A204.1 (cell line): ENCODE measurements around the gene RASAL3.

ENCODE experiments used
- FAIRE-seq: peaks from 2 replicates; lab custom pipeline; 2012; peaks lifted over from hg19 to GRCh38; lab: Jason Lieb, UNC

RASAL3 gene

GRCh38 chr19:15432629-15433518, 31.5 kb downstream of the RASAL3 start:
- FAIRE-seq, result no peak

- FAIRE-seq, result no peak
These were observed 32.3 kb downstream of the RASAL3 start for GRCh38 chr19:15432018-15432494.

- FAIRE-seq, result no peak
These were observed 32.8 kb downstream of the RASAL3 start for GRCh38 chr19:15431396-15432017.

GRCh38 chr19:15430526-15431120, 33.7 kb downstream of the RASAL3 start:
- no peak for FAIRE-seq

GRCh38 chr19:15429825-15430467, 34.4 kb downstream of the RASAL3 start:
- FAIRE-seq, result no peak

- no peak for FAIRE-seq
These were observed 35.2 kb downstream of the RASAL3 start for GRCh38 chr19:15428956-15429824.

GRCh38 chr19:15427991-15428471, 36.3 kb downstream of the RASAL3 start:
- no peak for FAIRE-seq

- no peak for FAIRE-seq
These were observed 37.0 kb downstream of the RASAL3 start for GRCh38 chr19:15427350-15427700.

GRCh38 chr19:15426485-15427349, 37.6 kb downstream of the RASAL3 start:
- FAIRE-seq, result no peak

- FAIRE-seq, result no peak
These were observed 38.9 kb downstream of the RASAL3 start for GRCh38 chr19:15425321-15425950.

GRCh38 chr19:15424692-15425272, 39.6 kb downstream of the RASAL3 start:
- no peak for FAIRE-seq

- FAIRE-seq, result no peak
These were observed 40.2 kb downstream of the RASAL3 start for GRCh38 chr19:15424121-15424520.

- FAIRE-seq, result no peak
These were observed 41.2 kb downstream of the RASAL3 start for GRCh38 chr19:15423130-15423529.

GRCh38 chr19:15422296-15423075, 41.9 kb downstream of the RASAL3 start:
- no peak for FAIRE-seq

GRCh38 chr19:15421721-15422260, 42.6 kb downstream of the RASAL3 start:
- no peak for FAIRE-seq

GRCh38 chr19:15421136-15421695, 43.1 kb downstream of the RASAL3 start:
- no peak for FAIRE-seq

GRCh38 chr19:15419413-15420025, 44.8 kb downstream of the RASAL3 start:
- FAIRE-seq, result no peak
